Endothelial cell of umbilical vein (primary cell): ENCODE data around the gene PHOX2A. TPM values are rescaled to one million over a fixed set of nuclear protein-coding genes. Genes with fewer than 3 reads are reported as not detected.

ENCODE experiments used
- BruUV-seq: library from RNA; stranded (reverse); fragments of 400-500 nt; replicated peaks from 2 replicates; lab custom pipeline; 2021; lab: Mats Ljungman, UMichigan
- CTCF ChIA-PET: fragments of 300-600, 350-600 bp; sonication (Branson Sonifier 250); formaldehyde crosslinking; loops from one replicate; lab custom pipeline; 2021; ENCODE audit warnings: antibody characterized with exemption, inconsistent platforms; lab: Charles Lee
- POLR2A ChIA-PET: fragments of 300-600, 350-600 bp; sonication (Branson Sonifier 250); formaldehyde crosslinking; loops from one replicate; lab custom pipeline; 2021; ENCODE audit warnings: antibody characterized with exemption, inconsistent platforms; lab: Charles Lee
- DNase-seq: peaks from one replicate; pipeline ENCODE4 v3.0.0-alpha.2; 2011; ENCODE audit warnings: low read depth, low spot score
- FAIRE-seq: peaks from 2 replicates; lab custom pipeline; 2011; peaks lifted over from hg19 to GRCh38; lab: Jason Lieb, UNC
- H2AFZ ChIP-seq: 2 replicates; pipeline ENCODE4 v1.6.0; 2012; ENCODE audit warnings: low read depth, low read length, control low read depth, inconsistent platforms
- H3K27ac ChIP-seq: 2 replicates; pipeline ENCODE4 v1.5.1; 2011; ENCODE audit warnings: low read depth, mild to moderate bottlenecking, control low read depth, low read length, moderate library complexity; ENCODE audit not compliant: insufficient read depth
- H3K27me3 ChIP-seq, 2 experiments: 2 replicates each; pipeline versions ENCODE4 v1.6.0 to v1.6.1; 2011; ENCODE audit warnings: low read length in 2 of 2, mixed read lengths in 1 of 2; ENCODE audit not compliant: control insufficient read depth in 2 of 2, insufficient read depth in 2 of 2
- H3K36me3 ChIP-seq, 2 experiments: 2 replicates in 1 of 2; 3 replicates in 1 of 2; pipeline ENCODE4 v1.5.1; 2011; ENCODE audit warnings: low read length in 2 of 2, mild to moderate bottlenecking in 1 of 2, moderate library complexity in 1 of 2; ENCODE audit not compliant: control insufficient read depth in 2 of 2, insufficient read depth in 2 of 2; ENCODE audit errors: extremely low read depth in 1 of 2
- H3K4me1 ChIP-seq: 3 replicates; pipeline ENCODE4 v1.5.1; 2011; ENCODE audit warnings: mild to moderate bottlenecking, low read length; ENCODE audit not compliant: control insufficient read depth, insufficient read depth; ENCODE audit errors: extremely low read depth
- H3K4me2 ChIP-seq: 2 replicates; pipeline ENCODE4 v1.6.1; 2011; ENCODE audit warnings: low read length, control low read depth, mixed read lengths; ENCODE audit not compliant: insufficient read depth
- H3K4me3 ChIP-seq, 3 experiments: fragments of 200-600 bp in 1 of 3; sonication (generic), shearing (Covaris generic) in 1 of 3; replicated peaks in 1 of 3; 2 replicates each; pipeline ENCODE4 v1.5.1; 2011 to 2016; ENCODE audit warnings: control low read depth in 3 of 3, low read length in 3 of 3, mild to moderate bottlenecking in 2 of 3, inconsistent platforms in 1 of 3, low read depth in 1 of 3, moderate library complexity in 1 of 3; ENCODE audit not compliant: insufficient read depth in 1 of 3
- H3K79me2 ChIP-seq: 2 replicates; pipeline ENCODE4 v1.6.0; 2012; ENCODE audit warnings: low read length, inconsistent platforms; ENCODE audit not compliant: control insufficient read depth, insufficient read depth
- H3K9ac ChIP-seq: replicated peaks from 2 replicates; pipeline ENCODE3; 2011; ENCODE audit warnings: low read length, control low read depth; ENCODE audit not compliant: insufficient read depth; ENCODE audit errors: extremely low read depth
- H3K9me1 ChIP-seq: replicated peaks from 3 replicates; pipeline ENCODE4 v1.6.0; 2011; ENCODE audit warnings: mild to moderate bottlenecking, low read length; ENCODE audit not compliant: control insufficient read depth, insufficient read depth; ENCODE audit errors: extremely low read depth
- H3K9me3 ChIP-seq: replicated peaks from 2 replicates; pipeline ENCODE4 v1.5.1; 2012; ENCODE audit warnings: low read length, inconsistent platforms; ENCODE audit not compliant: control insufficient read depth, insufficient read depth
- H4K20me1 ChIP-seq: replicated peaks from 2 replicates; pipeline ENCODE3; 2011; ENCODE audit warnings: mild to moderate bottlenecking, low read length; ENCODE audit not compliant: control insufficient read depth, insufficient read depth; ENCODE audit errors: extremely low read depth
- JUN ChIP-seq: IDR thresholded peaks from 2 replicates; pipeline ENCODE4 v1.6.1; 2011; ENCODE audit warnings: borderline replicate concordance, low read depth; ENCODE audit not compliant: insufficient read length, insufficient read depth
- POLR2AphosphoS5 ChIP-seq: IDR thresholded peaks from 2 replicates; pipeline ENCODE4 v1.6.1; 2012; ENCODE audit warnings: low read depth, mild to moderate bottlenecking, control low read depth, low read length, moderate library complexity; ENCODE audit not compliant: insufficient read depth
- dilution Hi-C: fragments of 300-500 bp; cut with MboI; formaldehyde crosslinking; loops from one replicate; pipeline ENCODE4 v1.15.0; 2019; ENCODE audit warnings: low sequenced_read_pairs; ENCODE audit not compliant: extremely low pct_ligation_motif_present
- intact Hi-C: fragments of 100-400 bp; cut with micrococcal nuclease; formaldehyde crosslinking; loops from one replicate; pipeline ENCODE4 v1.10.0; 2022
- polyA plus RNA-seq, 4 experiments: library from polyadenylated mRNA; depleted of rRNA in 3 of 4; stranded (reverse) in 3 of 4; unstranded in 1 of 4; fragments of >200 nt; gene quantifications; 2 replicates each; pipeline versions ENCODE4 v1.2.1 to v1.2.3, GENCODE V29; 2011 to 2012; ENCODE audit warnings: missing spikeins in 1 of 4
- total RNA-seq: library from RNA; stranded (reverse); gene quantifications from 2 replicates; pipeline ENCODE4 v1.2.3, GENCODE V29; 2021
- TF ChIP-seq, protein P1 (sequence below), 2 donors: IDR thresholded peaks; 1 replicate in 1 of 2; 2 replicates in 1 of 2; pipeline ENCODE4 v1.5.1; 2011; ENCODE audit warnings: low read length in 2 of 2, mild to moderate bottlenecking in 2 of 2, moderate library complexity in 2 of 2, control low read depth in 1 of 2, inconsistent platforms in 1 of 2, low read depth in 1 of 2; ENCODE audit not compliant: insufficient read depth in 1 of 2; ENCODE audit errors: extremely low read depth in 1 of 2

Gene PHOX2A
- total and polyA plus RNA-seq, 2 donors (not counting 3 experiments of a cell fraction or from before 2014, with no cell fraction given): not detected

GRCh38 chr11:72260574-72260973 lies 16.6 kb upstream of the PHOX2A start:
- CTCF ChIA-PET: no interaction called here

DNA sequence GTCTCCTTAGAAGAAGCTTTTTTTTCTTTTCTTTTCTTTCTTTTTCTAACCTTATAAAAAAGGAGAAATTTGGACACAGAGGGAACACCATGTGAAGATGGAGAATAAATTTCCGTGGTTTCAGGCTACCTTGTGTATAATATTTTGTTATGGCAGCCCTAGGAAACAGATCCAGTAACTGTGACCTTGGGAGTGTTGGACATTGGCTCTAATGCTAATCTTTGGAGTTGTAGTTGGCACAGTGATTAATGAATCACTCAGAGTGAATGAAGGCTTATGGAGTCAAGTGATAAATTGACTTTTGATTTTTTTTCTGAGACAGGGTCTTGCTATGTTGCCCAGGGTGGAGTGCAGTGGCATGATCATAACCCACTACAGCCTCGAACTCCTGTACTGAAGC lies 15.5 kb upstream of the PHOX2A start:
- no peak overlapping the region for H3K27ac ChIP-seq
- no TSS peak for BruUV-seq
- intact Hi-C loops (no loop called here), dilution Hi-C loops (no loop called here)
- no peak overlapping the region for H3K4me3 ChIP-seq
- H2AFZ ChIP-seq: no peak overlapping the region
- no peaks in the 10 kb centered on the region for H3K4me1 ChIP-seq
- TF ChIP-seq JUN: no peak
- DNase-seq (no peak), FAIRE-seq (no peak)
- no peaks in the 10 kb centered on the region for H3K9me1 ChIP-seq
- peaks cover 13 to 17% of the 10 kb centered on the region in 2 experiments for H3K27me3 ChIP-seq
- H3K36me3 ChIP-seq: no peaks in the 10 kb centered on the region
- H4K20me1 ChIP-seq: no peaks in the 10 kb centered on the region
- CTCF ChIA-PET: interaction anchor here (1.2 to 1.4 kb wide), 2 partner anchors 8 to 172 kb away, joined by 3 to 5 read pairs; no protein-coding TSS in a partner anchor
- no peak overlapping the region for H3K9ac ChIP-seq
- POLR2A ChIA-PET: no interaction called here
- H3K79me2 ChIP-seq: no peaks in the 10 kb centered on the region
- H3K9me3 ChIP-seq: no peaks in the 10 kb centered on the region
- H3K4me2 ChIP-seq: no peak overlapping the region

More at GRCh38 chr11:72260574-72260973, 16.6 kb upstream of the PHOX2A start:
- no peaks in the 10 kb centered on the region for H3K9me3 ChIP-seq
- H3K9me1 ChIP-seq: no peaks in the 10 kb centered on the region
- dilution Hi-C loops: no loop called here
- DNase-seq (no peak), FAIRE-seq (no peak)
- no peaks in the 10 kb centered on the region for H3K4me1 ChIP-seq
- no peak overlapping the region for H2AFZ ChIP-seq
- POLR2A ChIA-PET: no interaction called here
- H3K79me2 ChIP-seq: no peaks in the 10 kb centered on the region
- no peak overlapping the region for H3K4me2 ChIP-seq
- intact Hi-C loops: no loop called here
- no peaks in the 10 kb centered on the region for H4K20me1 ChIP-seq
- peaks cover 10% of the 10 kb centered on the region in 2 experiments for H3K27me3 ChIP-seq
- no peak for TF ChIP-seq POLR2AphosphoS5
- TF ChIP-seq, protein P1, sequence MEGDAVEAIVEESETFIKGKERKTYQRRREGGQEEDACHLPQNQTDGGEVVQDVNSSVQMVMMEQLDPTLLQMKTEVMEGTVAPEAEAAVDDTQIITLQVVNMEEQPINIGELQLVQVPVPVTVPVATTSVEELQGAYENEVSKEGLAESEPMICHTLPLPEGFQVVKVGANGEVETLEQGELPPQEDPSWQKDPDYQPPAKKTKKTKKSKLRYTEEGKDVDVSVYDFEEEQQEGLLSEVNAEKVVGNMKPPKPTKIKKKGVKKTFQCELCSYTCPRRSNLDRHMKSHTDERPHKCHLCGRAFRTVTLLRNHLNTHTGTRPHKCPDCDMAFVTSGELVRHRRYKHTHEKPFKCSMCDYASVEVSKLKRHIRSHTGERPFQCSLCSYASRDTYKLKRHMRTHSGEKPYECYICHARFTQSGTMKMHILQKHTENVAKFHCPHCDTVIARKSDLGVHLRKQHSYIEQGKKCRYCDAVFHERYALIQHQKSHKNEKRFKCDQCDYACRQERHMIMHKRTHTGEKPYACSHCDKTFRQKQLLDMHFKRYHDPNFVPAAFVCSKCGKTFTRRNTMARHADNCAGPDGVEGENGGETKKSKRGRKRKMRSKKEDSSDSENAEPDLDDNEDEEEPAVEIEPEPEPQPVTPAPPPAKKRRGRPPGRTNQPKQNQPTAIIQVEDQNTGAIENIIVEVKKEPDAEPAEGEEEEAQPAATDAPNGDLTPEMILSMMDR (IDR thresholded peaks at IDR 0.05; ENCODE audit: extremely low read depth in 1 of 2, insufficient read depth in 1 of 2, low read depth in 1 of 2, low read length in 2 of 2): no peak
- no peak overlapping the region for H3K27ac ChIP-seq
- H3K4me3 ChIP-seq: no peak overlapping the region
- H3K9ac ChIP-seq: no peak overlapping the region
- no peaks in the 10 kb centered on the region for H3K36me3 ChIP-seq
- BruUV-seq: no TSS peak
